ENCODE measurements around the gene TMEM40. TPM values are rescaled to one million over a fixed set of nuclear protein-coding genes. Genes with fewer than 3 reads are reported as not detected.
"Not testable (repeated sequence)": the region's sequence is repeated elsewhere in the genome, so short reads cannot be mapped to it uniquely, and the experiment has no call there.

Gene TMEM40, protein sequence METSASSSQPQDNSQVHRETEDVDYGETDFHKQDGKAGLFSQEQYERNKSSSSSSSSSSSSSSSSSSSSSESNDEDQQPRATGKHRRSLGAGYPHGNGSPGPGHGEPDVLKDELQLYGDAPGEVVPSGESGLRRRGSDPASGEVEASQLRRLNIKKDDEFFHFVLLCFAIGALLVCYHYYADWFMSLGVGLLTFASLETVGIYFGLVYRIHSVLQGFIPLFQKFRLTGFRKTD
- 1 to 10 TPM; 1.1 to 2.8 (median 1.4) TPM for polyA plus RNA-seq (ENCODE audit: insufficient read length in 4 of 4)

DNA sequence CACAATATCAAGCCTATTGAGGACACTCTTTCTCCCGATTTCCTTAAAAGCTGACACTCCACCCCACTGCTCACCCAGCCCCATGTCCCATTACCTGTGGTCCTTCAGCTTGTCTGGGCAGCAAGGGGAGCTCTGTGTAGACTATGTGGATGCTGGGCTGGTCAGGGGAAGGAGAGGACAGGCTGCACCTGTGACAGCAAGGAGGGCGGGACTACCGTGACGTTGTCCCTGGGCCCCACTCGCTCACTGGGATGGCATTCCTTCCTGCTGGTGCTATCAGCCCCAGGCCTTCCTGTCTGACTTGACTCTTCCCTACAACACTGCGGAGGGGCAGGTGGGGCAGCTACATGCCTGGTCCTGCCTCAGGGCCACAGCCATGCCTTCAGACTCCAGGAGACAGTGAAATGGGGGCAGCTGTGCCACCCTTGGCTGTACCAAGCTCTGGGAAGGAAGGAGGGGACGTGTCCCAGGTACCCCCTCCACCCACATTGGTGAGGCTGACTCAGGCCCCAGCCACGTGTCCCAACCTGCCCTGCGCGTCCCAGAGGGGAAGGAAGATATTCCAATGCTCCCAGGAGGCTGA lies at the start of gene TMEM40:
Gene TMEM40 (minus strand): TSS at position 163 of the 583 bp plus-strand sequence. CDS start 9,427 bp downstream, outside the sequence.
- no peak for DNase-seq (ENCODE audit: low read depth in 4 of 4, low spot score in 3 of 4)

DNA sequence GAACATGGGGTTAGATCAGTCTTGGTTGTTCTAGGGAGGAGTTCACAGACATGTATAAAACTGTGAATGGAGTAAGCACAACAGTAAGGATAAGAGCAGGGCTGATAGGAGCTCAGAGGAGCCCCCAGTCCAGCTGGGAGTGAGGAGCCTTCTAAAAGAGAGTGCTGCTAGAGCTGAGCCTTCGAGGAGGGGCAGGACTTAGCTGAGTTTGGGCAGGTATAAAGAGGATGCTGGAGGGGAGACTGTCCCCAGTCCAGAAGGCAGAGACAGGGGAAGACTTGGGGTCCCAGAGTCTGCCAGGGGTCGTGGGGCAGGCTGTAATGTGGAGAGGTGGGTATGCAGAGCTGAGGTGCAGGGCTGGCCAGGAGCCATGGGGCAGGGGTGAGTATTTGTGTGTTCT lies 49.5 kb upstream of the TMEM40 start:
- DNase-seq (ENCODE audit: low read depth in 4 of 4, low spot score in 3 of 4), result no peak

DNA sequence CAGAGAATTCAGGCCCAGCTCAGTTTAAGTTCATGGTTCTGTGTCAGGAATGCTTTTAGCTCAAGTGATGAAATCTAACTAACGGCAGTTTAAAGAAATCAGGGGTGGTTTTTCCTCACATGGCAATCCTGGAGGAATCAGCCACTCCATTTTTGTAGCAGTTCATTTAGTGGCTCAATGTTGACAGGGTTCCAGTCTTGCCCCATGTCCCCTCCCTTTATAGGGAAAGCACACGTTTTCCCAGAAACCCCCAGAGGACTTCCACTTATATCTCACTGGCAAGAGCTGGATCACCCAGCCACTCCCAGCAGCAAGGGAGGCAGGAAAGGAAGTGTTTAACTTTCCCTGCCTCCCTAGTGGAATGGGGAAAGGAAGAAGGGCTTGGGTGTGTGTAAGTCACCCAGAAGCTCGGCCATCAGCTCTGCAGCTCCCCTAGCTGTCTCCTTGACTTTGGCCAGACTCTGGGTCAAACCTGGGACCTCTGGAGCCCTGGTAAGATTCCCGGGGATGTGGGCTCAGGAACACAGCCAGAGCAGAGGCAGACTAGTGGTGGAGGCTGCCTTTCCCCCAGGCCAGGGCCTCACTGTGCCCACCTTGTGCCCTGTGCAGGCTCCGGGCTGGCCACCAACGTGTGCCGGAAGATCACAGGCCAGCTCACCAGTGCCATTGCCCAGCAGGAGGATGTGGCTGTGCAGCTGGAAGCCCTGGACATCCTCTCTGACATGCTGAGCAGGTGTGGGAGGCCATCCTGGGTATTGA lies 48.7 kb upstream of the TMEM40 start:
- no peak for DNase-seq (ENCODE audit: low read depth in 4 of 4, low spot score in 3 of 4)

DNA sequence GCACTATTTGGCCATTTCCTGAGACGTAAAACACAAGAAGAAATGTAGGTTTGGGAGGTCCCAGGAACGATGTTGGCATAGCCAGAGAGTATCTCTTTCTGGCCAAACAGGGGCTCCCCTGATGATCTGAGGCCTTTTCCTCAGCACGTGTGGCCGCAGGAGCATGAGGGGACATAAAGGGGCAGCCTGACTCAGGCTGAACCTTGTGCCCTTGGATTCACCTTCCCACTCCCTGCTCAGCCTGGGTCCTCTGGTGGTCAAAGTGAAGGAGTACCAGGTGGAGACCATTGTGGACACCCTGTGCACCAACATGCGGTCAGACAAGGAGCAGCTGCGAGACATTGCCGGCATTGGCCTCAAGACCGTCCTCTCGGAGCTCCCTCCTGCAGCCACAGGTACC lies 48.0 kb upstream of the TMEM40 start:
- DNase-seq (ENCODE audit: low read depth in 4 of 4, low spot score in 3 of 4), result no peak

DNA sequence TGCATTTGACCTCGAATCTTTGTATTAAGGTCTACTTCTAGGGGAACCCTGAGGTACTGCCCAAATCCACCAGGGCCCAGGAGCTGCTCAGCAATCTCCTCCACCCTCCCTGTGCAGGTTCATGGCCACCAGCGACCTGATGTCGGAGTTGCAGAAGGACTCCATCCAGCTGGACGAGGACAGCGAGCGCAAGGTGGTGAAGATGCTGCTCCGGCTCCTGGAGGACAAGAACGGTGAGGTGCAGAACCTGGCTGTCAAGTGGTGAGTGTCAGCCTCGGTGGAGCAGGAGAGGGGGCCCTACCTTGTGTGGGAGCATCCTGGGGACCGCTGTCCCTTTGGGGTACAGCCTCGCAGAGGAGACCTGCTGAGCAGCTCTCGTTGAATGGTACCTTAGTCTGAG lies 44.3 kb upstream of the TMEM40 start:
- DNase-seq (ENCODE audit: low read depth in 4 of 4, low spot score in 3 of 4), result no peak

DNA sequence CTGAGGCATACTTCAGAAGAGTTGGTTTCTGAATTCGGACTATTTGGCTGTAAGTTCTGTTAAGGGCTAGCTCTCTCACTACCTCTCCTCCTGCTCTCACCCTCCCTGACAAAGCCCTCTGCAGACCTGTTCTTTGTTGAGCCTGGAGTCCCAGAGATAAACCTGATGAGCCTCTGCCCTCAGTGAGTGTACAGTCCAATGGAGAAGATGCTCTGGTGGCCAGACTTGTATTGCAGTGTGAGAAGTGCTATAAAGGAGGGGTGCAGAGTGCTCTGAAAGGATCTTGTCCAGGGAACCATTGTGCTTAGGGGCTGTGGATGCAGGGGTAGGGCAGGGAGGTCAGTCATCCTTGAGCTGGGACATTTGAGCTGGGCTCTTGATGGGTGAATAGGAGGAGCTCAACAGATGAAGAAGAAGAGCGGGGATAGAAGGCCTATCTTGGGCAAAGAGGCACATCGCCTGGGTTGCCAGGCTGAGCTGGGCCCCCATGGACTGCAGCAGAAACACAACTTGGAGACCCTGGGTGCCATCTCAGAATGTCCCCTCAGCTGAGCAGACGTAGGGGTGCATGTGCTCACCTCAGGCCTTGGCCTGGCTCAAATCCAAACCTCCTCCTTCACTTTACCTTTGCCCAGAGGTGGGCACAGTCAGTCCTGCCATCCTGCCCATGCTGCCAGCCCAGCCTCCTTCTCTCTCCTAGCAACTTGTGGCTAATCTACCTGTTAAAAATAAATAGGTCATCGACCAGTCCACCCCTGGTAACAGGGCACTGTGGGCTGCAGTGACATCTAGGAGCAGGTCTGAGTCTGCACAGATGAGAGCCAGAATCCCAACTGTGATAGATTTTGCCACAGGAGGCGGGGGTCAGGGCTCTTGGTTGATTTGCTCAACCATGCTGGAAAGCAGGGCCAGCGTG lies 40.7 kb upstream of the TMEM40 start:
- DNase-seq (ENCODE audit: low read depth in 4 of 4, low spot score in 3 of 4), result no peak

DNA sequence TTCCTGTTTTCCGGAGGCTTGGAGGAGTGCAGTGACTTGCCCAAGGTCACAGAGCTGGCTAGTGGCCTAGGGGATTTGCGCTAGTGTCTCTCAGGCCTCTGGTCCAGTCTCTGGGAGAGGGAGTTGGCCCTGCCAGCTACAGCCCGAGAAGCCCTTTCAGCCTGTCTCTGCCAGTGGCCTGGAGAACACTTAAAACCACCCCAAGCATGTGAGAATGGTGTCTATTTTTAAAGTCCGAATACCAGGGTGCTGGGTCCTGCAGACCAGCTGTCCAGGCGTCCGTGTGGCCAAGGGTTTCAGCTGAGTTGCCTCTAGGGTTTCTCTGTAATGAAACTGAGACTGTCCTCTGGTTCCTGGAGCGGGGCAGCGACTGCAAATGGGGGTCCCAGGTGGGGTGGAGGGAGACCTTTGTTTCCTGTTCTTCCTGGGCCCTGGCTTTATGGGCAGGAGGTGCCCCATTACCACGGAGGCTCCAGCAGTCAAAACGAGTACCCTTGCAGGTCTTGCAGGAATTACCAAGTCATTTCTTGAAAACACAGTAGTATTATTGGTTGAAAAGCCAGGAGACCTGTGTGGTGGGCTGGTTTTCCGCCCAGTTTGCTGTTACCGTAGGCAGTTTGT lies 39.6 kb upstream of the TMEM40 start:
- no peak for DNase-seq (ENCODE audit: low read depth in 4 of 4, low spot score in 3 of 4)

DNA sequence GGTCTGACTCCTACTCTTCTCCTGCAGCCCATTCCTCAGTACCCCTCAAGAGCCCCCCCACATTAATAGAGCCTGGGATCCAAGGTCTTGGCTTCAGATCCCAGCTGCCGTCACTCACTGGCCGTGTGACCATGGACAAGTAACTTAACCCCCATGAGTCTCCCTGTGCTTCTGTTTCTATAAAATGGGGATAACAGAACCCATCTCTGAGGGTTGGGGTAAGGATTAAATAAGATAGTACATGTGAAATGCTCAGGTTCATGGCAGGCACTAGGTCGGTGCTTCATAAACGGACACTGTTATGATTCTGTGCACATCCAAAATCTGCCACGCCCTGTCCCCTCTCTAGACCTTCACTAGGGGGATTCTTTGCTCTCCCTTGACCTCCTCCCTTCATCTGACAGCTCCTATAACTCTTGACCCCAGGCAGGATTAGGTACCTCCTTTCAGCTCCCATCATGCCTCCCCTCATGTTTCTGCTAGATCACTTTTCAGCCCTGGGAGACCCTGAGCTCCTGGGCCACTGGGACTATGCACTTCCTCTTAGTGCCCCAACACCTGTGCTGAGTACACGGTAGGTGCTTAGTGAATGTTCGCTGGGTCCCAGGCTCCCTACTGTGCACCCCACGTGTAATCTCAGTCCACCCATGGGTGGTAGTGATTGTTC lies 39.0 kb upstream of the TMEM40 start:
- DNase-seq (ENCODE audit: low read depth in 4 of 4, low spot score in 3 of 4), result no peak

DNA sequence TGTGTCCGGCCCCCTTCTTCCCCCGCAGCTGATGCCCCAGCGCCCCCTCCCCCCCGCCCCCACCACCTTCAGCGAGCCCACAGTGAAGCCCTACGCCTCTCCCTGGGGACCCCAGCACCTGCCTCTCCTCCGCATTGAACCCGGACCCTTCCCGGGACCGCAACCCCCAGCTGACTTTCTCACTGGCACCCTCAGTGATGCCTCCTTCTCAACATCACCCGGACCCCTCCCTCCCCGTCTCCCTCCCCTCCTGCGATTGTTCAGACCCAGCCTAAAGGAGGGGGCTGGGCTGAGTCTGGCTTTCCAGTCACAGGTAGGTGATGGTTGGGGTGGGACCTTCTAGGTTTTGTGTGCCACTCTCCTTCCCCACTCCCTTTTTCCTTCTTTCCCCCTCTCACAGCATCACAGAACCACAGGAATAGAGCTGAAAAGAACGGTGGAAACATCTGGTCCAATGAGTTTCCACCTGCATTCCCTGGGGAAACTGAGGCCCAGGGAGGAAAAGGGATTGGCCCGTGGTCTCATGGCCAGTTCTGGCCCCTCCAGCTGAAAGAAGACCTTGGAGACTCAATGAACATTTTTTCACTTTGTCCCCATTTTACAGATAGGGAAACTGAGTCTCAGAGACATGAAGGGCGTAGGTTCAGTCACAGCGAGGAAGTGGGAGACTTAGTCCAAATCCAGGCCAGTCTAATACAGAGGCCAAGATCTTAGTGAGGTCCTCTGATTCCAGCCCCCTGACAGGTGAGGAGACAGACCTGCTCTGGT lies 38.2 kb upstream of the TMEM40 start:
- no peak for DNase-seq (ENCODE audit: low read depth in 4 of 4, low spot score in 3 of 4)

DNA sequence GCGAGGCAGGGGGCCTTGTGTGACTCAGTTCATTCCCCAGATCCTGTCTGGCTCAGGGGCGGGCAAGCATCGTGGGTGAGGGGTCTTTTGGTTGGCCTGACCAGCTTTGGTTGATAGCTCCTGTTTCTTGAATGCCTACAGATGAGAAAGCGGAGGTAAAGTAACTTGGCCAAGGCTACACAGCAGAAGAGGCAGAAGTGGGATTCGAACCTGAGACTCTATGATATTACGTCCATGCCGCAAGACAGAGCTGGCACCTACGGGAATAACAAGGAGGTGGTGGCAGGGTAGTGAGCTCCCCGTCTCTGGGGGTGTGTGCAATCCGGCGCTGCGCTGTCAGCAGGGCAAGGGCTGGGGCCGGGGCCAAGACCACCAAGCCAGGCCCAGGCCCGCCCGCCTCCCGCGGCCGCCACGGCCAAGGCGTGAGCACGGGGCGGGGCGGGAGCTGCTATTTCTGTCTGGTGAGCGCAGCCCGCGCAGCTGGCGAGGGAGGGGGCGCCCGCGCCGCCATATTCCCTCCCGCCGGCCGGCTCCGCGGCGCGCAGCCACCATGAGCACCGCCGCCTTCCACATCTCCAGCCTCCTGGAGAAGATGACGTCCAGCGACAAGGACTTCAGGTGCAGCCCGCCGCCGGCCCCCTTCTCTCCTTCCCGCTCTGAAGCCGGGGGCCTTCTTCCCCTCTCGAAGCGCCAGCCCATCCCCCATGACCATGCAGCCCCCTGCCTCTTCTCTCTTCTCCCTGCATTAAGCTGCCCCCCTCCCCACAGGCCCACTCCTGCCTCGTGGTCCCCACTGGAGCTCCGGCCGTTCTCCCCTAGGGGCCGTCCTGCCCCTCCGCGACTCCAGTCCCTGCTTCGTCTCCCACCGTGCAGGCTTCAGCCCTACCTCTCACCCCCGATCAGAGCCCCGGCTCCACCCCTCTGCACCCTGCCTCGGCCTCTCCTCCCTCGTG lies 37.4 kb upstream of the TMEM40 start, which contains the start of gene CAND2:
Gene CAND2 (plus strand): TSS at position 510 of the 953 bp plus-strand sequence. CDS start 41 bp downstream, at position 551.
- DNase-seq (ENCODE audit: low read depth in 4 of 4, low spot score in 3 of 4), result peak in 1 of 4 donors; percentile 60

DNA sequence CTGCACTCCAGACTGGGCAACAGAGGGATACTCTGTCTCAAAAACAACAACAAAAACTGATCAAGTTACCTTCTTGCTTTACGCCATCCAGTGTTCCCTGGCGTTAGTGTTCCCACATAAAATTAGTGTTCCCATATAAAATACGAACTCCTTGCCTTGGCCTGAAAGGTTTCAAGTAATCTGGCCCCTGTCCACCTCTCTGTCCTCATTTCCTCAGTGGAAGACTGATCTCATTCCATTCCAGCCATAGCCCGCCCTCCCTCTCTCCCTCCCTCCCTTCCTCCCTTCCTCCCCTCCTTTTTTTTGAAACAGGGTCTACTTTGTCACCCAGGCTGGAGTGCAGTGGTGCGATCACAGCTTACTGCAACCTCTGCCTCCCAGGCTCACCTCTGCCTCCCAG lies 34.6 kb upstream of the TMEM40 start:
- DNase-seq (ENCODE audit: low read depth in 4 of 4, low spot score in 3 of 4), result no peak

DNA sequence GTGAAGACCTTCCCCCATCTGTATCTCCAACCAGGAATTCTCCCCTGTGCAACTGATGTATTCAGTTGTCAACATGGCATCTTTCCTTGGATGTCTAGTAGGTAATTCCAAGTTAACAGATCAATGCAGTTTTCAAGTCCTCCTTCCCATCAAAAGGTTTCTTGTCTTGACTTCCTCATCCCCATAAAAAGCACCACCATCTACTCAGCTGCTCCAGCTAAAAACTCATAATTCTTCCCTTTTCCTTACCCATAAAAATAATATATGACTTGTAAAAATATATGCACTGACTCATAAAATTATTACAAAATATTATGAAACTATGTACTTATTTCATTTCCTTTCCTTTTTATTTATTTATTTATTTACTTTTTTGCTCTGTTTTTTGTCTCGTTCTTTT lies 32.4 kb upstream of the TMEM40 start:
- DNase-seq (ENCODE audit: low read depth in 4 of 4, low spot score in 3 of 4), result no peak

DNA sequence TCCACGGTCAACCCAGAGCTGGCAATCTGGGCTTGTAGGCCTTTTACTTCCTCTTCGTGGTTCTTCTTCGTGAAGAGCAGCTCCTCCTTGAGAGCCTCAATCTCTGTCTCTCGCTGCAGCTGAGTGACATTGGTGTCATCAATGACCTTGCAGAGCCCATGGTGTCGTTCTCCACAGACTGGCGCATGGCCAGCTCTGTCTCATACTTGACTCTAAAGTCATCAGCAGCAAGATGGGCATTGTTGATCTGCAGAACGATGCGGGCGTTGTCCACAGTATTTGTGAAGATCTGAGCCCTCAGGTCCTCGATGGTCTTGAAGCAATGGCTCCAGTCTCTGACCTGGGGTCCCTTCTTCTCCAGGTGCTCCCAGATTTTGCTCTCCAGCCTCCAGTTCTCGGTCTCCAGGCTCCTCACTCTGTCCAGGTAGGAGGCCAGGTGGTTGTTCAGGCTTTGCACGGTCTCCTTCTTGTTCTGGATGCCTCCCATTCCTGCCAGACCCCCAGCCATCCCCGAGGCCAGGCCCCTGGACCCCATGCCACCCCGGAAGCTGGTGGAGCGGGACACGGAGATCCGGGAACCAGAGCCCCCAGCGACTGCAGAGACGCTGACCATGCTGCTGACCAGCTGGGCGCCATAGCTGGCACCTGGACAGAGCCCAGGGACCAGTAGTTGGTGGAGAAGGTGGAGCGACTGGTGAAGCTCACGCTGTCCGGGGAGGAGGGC lies 29.1 kb upstream of the TMEM40 start:
- DNase-seq (ENCODE audit: low read depth in 4 of 4, low spot score in 3 of 4), result not testable (repeated sequence)

DNA sequence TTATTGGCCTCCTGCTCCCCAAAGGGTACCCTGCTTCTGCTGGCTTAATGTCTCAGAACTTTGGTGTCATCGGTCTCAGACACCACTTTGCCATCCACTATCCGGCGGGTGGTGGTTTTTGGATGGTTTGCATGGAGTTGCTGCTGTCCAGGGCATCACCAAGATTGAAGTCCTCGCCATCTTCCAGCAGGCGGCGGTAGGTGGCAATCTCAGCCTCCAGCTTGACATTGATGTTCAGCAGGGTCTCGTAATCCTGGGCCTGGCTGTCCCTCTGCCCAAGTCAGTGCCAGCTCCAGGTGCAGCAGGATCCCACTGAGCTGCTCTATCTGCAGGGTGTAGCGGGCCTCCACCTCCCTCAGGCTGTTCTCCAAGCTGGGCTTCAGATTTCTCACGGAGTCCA lies 28.3 kb upstream of the TMEM40 start:
- not testable (repeated sequence) for DNase-seq (ENCODE audit: low read depth in 4 of 4, low spot score in 3 of 4)

DNA sequence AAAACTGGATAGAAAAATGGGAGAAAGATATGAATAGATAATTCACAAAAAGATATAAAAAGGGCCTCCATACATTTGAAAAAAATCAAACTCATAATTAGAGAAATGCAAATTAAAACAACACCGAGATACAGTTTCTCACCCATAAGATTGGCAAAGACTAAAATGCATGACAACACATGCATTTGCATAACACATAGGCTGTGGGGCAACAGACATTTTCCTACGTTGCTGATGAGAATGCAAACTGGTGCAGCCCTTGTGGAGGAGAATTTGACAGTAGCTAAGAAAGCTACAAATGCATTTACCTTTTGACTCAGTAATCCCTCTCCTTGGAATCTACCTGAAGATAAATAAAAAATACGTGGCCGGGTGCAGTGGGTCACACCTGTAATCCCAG lies 26.0 kb upstream of the TMEM40 start:
- DNase-seq (ENCODE audit: low read depth in 4 of 4, low spot score in 3 of 4), result no peak

DNA sequence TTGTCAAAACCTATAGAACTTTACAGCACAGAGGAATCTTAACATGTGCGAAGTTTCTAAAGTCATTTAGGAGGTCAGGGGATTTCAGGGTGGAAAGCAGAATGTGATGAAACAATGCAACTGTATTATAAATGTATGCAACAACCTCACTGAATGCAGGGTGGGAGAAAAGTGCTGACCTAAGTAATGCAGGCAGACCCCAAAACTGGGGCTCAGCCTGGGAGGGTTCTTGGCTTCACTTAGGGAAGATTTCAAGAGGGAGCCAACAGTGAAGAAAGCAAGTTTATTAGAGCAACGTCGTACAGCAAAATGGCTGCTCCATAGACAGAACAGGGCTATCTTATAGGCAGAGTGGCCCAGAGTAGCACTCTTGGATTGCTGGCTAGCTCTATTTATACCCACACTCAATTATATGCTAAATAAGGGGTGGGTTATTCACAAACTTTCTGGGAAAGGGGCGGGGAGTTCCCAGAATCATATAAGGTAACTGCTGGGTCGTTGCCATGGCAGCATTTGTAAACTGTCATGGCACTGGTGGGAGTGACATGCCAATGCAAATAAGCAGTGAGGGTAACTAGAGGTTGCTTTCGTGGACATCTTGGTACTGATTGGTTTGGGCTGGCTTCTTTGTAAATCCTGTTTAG lies 23.2 kb upstream of the TMEM40 start:
- DNase-seq (ENCODE audit: low read depth in 4 of 4, low spot score in 3 of 4), result no peak

DNA sequence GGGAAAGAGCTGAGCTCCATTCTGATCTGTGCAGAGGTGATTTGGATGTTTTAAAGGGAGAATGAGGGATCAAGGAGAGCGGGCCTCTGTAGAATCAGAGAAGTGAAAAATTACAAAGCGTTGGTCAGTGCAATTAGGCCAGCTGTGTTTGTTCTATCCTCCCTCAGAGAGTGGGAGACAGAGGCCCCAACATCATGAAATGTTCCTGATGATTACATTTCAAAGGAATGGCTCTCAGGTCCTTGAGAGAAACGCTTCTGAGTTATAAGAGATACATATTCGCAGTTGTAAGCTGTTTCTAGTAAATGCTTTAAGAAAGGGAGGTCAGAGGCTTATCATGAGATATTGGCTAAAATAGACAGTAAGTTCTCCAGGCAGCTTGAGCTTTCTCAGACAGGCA lies 21.7 kb upstream of the TMEM40 start:
- no peak for DNase-seq (ENCODE audit: low read depth in 4 of 4, low spot score in 3 of 4)

All from right renal pelvis (tissue), 4 donors.